Measurements from ENCODE around the gene TTC9B. TPM values are rescaled to one million over a fixed set of nuclear protein-coding genes. Genes with fewer than 3 reads are reported as not detected.

TTC9B gene
- not detected in 2 replicates for total RNA-seq (2021; fragmentation: NEBNext Ultra II Directional; extraction: Animal tissue kit (Norgen Biotek cat#: 25700))
- 0.24 and 0.26 TPM in 2 replicates for polyA plus RNA-seq (2011; rRNA removed)
- polyA plus RNA-seq (2011; cell fraction: cytosol; rRNA removed) = 0.22 TPM
- 0.13 TPM for polyA plus RNA-seq (2011; cell fraction: nucleus; rRNA removed)
- polyA plus RNA-seq (2012, experiment 1 of 2) = 0.25 to 0.59 TPM (median 0.46 TPM) in 3 of 4 replicates, not detected in the other
- polyA plus RNA-seq (2012, experiment 2 of 2) = 0.10 TPM
- polyA plus RNA-seq (2013, experiment 1 of 2) = 0.28 TPM
- 0.18 TPM for polyA plus RNA-seq (2013, experiment 2 of 2)
- polyA minus RNA-seq (2011; rRNA and poly(A)+ RNA removed) = not detected in 2 replicates
- polyA minus RNA-seq (2011; cell fraction: cytosol; rRNA and poly(A)+ RNA removed) = not detected
- polyA minus RNA-seq (2011; cell fraction: nucleus; rRNA and poly(A)+ RNA removed) = 0.30 TPM
- long read RNA-seq, experiment 1 = 0 reads
- long read RNA-seq, experiment 2 = 0 reads

DNA sequence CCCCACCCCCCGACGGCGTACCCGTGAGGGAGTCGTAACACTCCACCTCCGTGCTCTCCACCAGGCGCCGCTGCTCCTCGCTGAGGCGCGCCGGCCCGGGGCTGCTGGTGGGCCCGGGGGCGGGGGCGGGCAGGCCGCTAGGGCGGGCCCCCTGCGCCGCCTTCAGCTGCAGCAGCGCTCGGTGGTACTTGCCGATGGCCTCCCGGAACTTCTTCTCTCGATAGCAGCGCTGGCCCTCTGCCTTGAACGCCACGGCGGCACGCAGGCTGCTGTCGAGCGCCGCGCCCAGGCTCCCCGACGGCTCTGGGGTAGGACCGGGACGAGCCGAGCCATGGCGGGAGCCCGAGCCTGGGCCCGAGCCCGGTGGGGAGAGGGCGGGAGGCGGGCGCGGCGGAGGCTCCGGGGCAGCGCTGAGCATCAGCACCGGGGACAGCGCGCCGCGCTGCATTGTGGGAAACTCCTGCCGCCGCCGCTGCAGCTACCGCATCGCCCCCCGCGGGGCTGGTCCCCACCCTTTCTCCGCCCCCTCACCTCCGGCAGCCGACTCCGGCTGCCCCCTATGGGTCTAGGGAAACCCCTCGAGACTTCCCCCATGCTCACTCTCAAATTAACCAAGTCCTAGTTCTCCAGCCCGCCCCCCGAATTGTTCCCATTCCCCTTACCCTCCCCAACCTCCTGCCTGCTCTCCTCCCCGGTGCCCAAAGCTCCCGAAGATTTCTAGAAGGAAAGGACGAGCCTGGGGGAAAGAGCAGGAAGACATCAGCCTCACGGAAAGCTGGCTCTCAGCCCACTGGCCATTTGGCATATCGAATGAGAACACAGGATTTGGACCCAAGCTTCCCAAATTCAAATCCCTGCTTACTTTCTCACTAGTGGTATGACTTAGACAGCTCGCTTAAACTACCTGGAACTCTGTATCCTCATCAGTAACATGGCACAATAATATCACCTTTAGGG lies at the start of gene TTC9B:
Gene TTC9B, minus strand, starts transcription at position 451 of the 957 bp plus-strand sequence. Its CDS starts 3 bp downstream, at position 448.
- CTCF ChIA-PET (ENCODE audit: partially characterized antibody) = interaction anchor here (0.6 to 4.5 kb wide), 35 partner anchors 9 to 304 kb away, joined by 3 to 32 read pairs (median 5); partner anchors contain the start of genes CCNP and MAP3K10
- TF ChIP-seq TEAD4 (IDR thresholded peaks at IDR 0.05; ENCODE audit: low read depth, low read length) = no peak
- no peak for TF ChIP-seq POLR2A (IDR thresholded peaks at IDR 0.05; ENCODE audit: control extremely low read depth in 1 of 2, low read depth in 2 of 2, low read length in 2 of 2)
- TF ChIP-seq POU5F1 (IDR thresholded peaks at IDR 0.05; ENCODE audit: low read depth, low read length) = no peak
- TF ChIP-seq BRCA1 (IDR thresholded peaks at IDR 0.05; ENCODE audit: low read depth, low read length) = no peak
- TF ChIP-seq RNF2 (IDR thresholded peaks at IDR 0.05; ENCODE audit: borderline replicate concordance, low read depth, low read length, missing control alignments, poor library complexity, severe bottlenecking) = no peak
- no peak for TF ChIP-seq EZH2 (IDR thresholded peaks at IDR 0.05; ENCODE audit: low read depth, low read length, severe bottlenecking)
- TF ChIP-seq, protein P1, sequence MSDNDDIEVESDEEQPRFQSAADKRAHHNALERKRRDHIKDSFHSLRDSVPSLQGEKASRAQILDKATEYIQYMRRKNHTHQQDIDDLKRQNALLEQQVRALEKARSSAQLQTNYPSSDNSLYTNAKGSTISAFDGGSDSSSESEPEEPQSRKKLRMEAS (IDR thresholded peaks at IDR 0.05) = no peak
- no peak for TF ChIP-seq TBP (IDR thresholded peaks at IDR 0.05; ENCODE audit: low read depth, low read length)
- TF ChIP-seq FOSL1 (IDR thresholded peaks at IDR 0.05; ENCODE audit: insufficient read depth, low read depth, low read length) = no peak

More for the DNA sequence above, at the start of gene TTC9B:
- H3K36me3 ChIP-seq (ENCODE audit: control insufficient read depth in 2 of 4, insufficient read depth in 4 of 4, low read length in 3 of 4) = no peaks in the 10 kb centered on the region
- H4K5ac ChIP-seq (ENCODE audit: insufficient read length, low read depth, low read length) = peak within 1 kb of the TSS; percentile 60
- H3K79me1 ChIP-seq (ENCODE audit: low read depth, low read length) = no peaks in the 10 kb centered on the region
- POLR2A ChIA-PET (ENCODE audit: partially characterized antibody) = interaction anchor here (1.2 to 1.8 kb wide), 6 partner anchors 9 to 66 kb away, joined by 3 to 6 read pairs (median 4); partner anchors contain the start of gene CCNP
- H4K20me1 ChIP-seq (replicated peaks in 1 of 2; ENCODE audit: control insufficient read depth in 1 of 2, insufficient read depth in 2 of 2, low read length in 2 of 2) = peaks cover 3 to 4% of the 10 kb centered on the region in 2 experiments
- no peak within 1 kb of the TSS for H2BK15ac ChIP-seq (ENCODE audit: low read length)
- no peak within 1 kb of the TSS for H3K56ac ChIP-seq (replicated peaks; ENCODE audit: insufficient read length, low read depth, low read length)
- no peak within 1 kb of the TSS for H3K23ac ChIP-seq (ENCODE audit: insufficient read length)
- peaks cover 0 to 11% (median 6%) of the 10 kb centered on the region in 4 experiments; a peak in 5 of 7 replicates for H3K4me1 ChIP-seq (replicated peaks in 1 of 4; ENCODE audit: control insufficient read depth in 3 of 4, insufficient read depth in 4 of 4, low read length in 3 of 4)
- no peak within 1 kb of the TSS for H2BK120ac ChIP-seq (replicated peaks; ENCODE audit: low read depth, low read length)
- H3K27me3 ChIP-seq (replicated peaks in 1 of 4; ENCODE audit: control insufficient read depth in 3 of 4, extremely low read depth in 1 of 4, insufficient read depth in 3 of 4, low read length in 3 of 4) = peaks cover 3 to 21% (median 16%) of the 10 kb centered on the region in 4 experiments
- peaks cover 0 to 5% of the 10 kb centered on the region in 2 experiments; a peak in 1 of 4 replicates for H3K9me3 ChIP-seq (ENCODE audit: insufficient read depth in 2 of 2, low read depth in 1 of 2, low read length in 1 of 2)
- H2BK5ac ChIP-seq (ENCODE audit: low read depth, low read length) = no peak within 1 kb of the TSS
- H2BK20ac ChIP-seq (ENCODE audit: low read length) = no peak within 1 kb of the TSS
- 35% methylated on average over 6 of the region's 75 CpGs; no CpG with 5 or more reads in 1 of the 2 experiments for WGBS, 2 experiments (ENCODE audit: extremely low coverage in 1 of 2, insufficient coverage in 1 of 2, insufficient read length in 1 of 2, insufficient replicate concordance in 2 of 2, low coverage in 1 of 2, low lambda C conversion rate in 2 of 2, missing lambda C conversion rate in 1 of 2)
- H3K14ac ChIP-seq (ENCODE audit: insufficient read length) = no peak within 1 kb of the TSS
- FAIRE-seq (no peak), DNase-seq (ENCODE audit: low read depth in 1 of 2, low spot score in 2 of 2) (peak; percentile 46 to 93)
- peak within 1 kb of the TSS; percentile 67 to 70 for H3K4me2 ChIP-seq (ENCODE audit: insufficient read depth in 1 of 2, low read depth in 2 of 2, low read length in 2 of 2)
- H3K9ac ChIP-seq (replicated peaks in 1 of 4; ENCODE audit: extremely low read depth in 1 of 4, low read depth in 3 of 4, low read length in 3 of 4) = no peak within 1 kb of the TSS
- no peak within 1 kb of the TSS for H2AFZ ChIP-seq (ENCODE audit: low read length)
- no peaks in the 10 kb centered on the region for H3K79me2 ChIP-seq (ENCODE audit: control insufficient read depth in 1 of 2, insufficient read depth in 2 of 2, low read length in 2 of 2)
- H3K18ac ChIP-seq (ENCODE audit: extremely low read depth, low read length) = no peak within 1 kb of the TSS
- no peak within 1 kb of the TSS for H2AK5ac ChIP-seq (ENCODE audit: low read depth, low read length)
- peak within 1 kb of the TSS; percentile 3 to 49 (median 16); a peak in 5 of 8 replicates for H3K4me3 ChIP-seq (ENCODE audit: extremely low read depth in 1 of 4, insufficient read depth in 2 of 4, low read depth in 3 of 4, low read length in 4 of 4)
- H3K23me2 ChIP-seq (ENCODE audit: low read depth, low read length) = peaks cover 7% of the 10 kb centered on the region; the same call in 1 of the 2 replicates
- no peak within 1 kb of the TSS for H4K91ac ChIP-seq (replicated peaks; ENCODE audit: insufficient read length, low read length)
- H4K8ac ChIP-seq (ENCODE audit: extremely low read depth, insufficient read depth, low read length) = peak within 1 kb of the TSS; percentile 80
- no peak within 1 kb of the TSS for H2BK12ac ChIP-seq (ENCODE audit: low read depth, low read length)
- no peak within 1 kb of the TSS for H3K27ac ChIP-seq (ENCODE audit: low read depth, low read length)
- H3K4ac ChIP-seq (replicated peaks; ENCODE audit: insufficient read length, low read depth, low read length) = no peak within 1 kb of the TSS

All from H1 (cell line).